GM18507 (cell line): ENCODE measurements around the gene SPR.
"Not testable (repeated sequence)": the region's sequence is repeated elsewhere in the genome, so short reads cannot be mapped to it uniquely, and the experiment has no call there.

Source experiments
- DNase-seq: peaks from one replicate; pipeline ENCODE4 v3.0.0; 2011; ENCODE audit warnings: low read depth; ENCODE audit not compliant: insufficient read length; ENCODE audit errors: extremely low spot score
- FAIRE-seq: peaks from 2 replicates; lab custom pipeline; 2011; peaks lifted over from hg19 to GRCh38; lab: Jason Lieb, UNC

SPR gene

DNA sequence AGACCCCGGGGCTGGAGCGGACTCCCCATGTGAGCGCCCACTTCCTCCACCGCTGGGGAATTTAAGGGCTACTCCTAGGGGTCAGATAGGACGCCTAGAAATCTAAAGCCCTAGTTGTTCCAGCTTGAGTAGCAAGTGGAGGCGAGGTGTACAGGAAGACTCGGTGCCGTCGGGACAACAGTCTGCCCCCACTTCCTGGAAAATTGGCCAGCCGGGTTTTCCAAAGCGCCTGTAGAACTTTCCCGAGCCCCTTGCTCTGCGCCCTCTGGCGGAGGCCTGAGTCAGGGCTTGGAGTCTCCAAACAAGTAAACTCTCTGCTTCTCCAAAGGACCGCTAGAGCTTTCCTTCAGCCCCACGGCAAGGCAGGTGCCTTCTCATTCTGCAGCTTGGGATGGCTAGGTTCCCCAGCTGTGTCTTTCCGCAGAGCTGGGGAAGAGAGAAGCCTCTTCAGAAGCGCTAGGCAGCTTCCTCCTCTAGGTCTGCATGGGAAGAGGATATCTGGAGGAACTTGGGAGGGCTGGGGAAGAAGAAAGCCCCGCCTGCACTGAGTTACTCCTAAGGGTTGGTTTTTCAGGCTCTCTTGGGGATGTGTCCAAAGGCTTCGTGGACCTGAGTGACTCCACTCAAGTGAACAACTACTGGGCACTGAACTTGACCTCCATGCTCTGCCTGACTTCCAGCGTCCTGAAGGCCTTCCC lies 681 bp downstream of the SPR start:
- DNase-seq (no peak), FAIRE-seq (peak; percentile 73)

DNA sequence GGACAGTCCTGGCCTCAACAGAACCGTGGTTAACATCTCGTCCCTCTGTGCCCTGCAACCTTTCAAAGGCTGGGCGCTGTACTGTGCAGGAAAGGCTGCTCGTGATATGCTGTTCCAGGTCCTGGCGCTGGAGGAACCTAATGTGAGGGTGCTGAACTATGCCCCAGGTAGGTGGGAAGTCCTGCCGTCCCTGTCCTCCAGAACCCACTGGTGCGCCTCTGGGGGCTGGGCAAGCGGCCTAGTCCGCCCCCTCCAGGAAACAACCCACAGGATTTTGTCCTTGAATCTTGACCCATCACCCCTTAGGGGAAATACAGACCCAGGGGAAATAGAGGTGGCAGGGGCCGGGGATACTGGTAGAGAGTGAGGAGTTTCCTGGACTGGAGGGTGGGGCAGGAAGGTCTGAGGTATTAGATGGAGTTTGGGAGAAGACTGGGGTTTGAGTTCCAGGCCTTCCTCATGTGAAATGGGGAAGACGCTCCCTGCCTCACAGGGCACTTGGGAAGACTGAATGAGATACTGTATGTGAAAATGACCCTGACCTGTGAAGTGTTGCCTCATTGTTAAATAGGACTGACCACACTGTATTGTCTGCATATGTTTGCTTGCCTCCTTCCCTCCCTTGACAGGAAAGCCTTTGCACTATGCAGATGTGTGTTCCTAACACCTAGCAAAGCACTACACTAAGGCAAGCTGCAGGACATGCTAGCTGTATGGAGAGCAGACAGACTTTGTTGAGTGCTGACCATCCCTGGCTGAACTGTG lies 1.4 kb downstream of the SPR start:
- DNase-seq, result no peak
- FAIRE-seq, result no peak

DNA sequence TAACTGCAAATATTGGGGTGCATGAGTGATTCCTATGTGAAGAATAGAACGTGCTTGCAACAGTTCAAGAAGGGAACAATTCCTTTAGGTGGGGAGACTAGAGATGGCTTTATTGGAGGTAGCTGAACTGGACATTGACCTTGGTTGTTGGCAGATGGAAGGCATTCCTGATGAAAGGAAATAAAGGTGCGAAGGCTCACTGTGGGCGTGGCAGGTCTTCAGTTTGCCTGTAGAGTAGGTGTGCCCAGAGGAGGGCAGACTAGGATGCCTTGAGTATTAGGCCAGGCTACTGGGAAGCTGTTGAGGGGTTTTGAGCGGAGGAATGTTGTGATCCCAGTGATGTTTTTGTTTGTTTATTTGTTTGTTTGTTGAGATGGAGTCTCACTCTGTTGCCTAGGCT lies 2.8 kb downstream of the SPR start:
- FAIRE-seq (no peak), DNase-seq (no peak)

DNA sequence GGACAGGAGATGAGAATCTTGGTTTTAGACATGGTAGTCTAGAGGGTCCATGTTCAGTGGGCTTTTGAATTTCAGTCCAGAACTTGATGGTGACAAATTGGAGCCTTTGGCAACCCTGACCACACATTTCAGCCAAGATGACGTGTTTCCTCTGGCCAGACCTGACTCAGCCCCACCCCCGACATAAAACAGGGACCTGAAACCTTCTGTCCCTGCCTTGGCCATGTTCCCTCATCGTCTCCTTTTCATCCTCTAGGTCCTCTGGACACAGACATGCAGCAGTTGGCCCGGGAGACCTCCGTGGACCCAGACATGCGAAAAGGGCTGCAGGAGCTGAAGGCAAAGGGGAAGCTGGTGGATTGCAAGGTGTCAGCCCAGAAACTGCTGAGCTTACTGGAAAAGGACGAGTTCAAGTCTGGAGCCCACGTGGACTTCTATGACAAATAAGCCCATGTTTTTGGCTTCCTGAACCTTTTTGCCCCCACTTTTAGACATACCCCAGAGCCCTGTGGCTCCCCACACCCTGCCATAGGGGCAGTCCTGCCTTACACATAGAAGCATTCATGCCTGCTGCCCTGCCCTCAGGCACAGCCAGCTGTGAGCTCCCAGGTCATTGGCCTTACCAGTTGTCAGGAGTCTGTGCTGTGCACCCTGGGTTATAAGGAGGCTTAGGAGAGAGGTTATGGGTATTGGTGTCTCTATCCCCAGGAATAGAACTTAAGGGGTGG lies 4.0 kb downstream of the SPR start:
- DNase-seq, result no peak
- FAIRE-seq, result no peak

DNA sequence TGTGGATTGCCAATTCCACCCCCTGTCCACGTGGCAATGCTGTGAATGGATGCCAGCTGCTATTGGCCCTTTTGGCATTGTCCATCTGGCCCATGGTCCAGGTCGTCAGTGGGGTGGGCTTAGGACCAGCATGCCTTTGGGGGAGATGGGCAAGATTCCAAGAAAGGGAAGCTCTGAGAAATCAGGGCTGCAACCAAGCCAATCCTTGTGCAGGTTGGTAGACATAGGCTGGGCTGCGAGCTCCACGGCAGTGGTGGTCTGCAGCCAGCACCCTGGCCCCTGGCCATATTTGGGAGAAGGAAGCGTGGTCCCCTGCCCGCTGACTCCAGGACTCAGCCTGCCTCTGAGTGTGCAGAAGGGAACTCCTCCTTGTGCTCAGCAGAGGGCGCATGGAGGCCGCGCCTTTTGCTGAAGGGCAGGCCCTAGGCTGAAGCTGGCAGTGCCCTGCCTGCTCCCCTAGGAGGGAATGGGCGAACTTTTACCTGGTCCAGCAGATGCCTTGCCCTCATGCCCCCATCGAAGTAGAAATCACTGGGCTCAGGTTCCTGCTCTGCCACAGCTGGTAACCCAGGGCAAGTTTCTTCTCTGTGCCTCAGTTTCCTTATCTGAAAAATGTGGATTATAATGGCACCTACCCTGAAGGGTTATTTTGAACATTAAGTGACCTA lies 5.4 kb downstream of the SPR start:
- DNase-seq (no peak), FAIRE-seq (peak; percentile 65)

DNA sequence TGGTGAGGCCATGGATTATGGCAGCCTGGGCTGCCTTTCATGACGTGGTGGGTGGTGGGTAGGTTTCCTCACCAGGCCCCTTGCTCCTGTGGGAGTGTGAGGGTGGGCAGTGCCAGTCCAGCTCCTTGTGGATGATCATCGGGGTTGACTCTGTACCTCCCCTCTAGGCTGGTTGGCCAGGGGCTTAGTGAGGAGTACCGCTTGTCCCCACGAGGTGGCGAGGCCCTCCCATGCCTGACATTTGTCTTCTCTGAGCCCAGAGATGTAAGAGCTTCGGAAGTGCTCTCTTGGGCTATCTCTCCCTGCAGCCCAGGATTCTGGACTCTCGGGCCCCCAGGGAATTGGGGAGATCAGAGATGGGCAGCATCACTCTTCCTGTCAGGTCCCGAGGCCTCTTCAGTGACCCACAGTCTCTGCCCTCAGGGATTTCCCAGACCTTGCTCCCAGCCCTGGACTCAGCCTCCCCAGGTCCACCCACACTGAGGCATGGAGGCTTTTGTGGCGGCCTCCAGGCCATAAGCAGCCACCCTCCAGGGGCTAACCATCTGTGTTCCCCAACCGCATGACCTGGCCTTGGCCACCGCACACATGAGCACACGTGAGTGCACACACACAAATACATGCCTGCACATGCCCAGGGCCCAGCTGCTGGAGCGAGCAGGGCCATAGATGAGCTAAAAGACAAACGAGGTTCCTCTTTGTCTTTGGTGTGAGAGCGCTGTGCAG lies 6.5 kb downstream of the SPR start:
- peak; percentile 83 for FAIRE-seq
- DNase-seq, result no peak

DNA sequence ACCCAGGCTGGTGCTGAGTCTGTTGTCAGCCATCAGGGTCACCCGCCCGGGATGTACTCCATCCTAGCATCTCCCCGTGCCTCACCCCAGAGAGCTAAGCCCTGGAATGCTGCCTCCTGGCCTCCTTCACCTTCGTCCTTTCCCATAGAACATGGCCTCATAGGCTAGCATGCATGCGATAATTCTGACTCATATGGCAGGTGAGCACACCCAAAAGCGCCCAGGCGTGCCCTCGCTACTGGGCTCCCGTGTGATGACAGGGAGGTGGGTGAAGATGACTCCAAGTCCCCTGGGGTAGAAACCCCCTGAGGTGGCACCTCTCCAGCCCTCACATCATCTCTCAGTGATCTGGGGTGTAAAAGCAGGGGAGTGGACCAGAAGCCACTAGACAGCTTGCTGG lies 7.3 kb downstream of the SPR start:
- no peak for FAIRE-seq
- no peak for DNase-seq

DNA sequence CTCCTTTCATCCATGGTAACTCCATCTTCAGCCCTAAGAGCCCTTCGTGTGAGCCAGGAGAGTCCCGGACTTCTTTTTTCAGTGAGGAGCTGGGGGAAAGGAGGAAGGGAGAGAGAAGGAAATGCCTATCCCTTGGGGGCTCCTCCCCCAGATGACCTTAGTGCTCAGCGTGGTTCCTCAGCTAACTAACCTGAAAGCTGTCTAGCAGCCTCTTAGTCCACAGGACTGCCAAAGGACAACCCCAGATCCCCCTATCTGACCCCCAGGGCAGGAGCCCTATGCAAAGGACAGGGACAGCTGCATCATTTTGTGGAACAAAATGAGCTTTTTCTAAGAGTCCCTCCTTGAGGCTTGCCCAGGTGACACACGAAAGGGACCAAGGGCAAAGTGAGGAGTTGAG lies 7.9 kb downstream of the SPR start:
- no peak for FAIRE-seq
- no peak for DNase-seq

DNA sequence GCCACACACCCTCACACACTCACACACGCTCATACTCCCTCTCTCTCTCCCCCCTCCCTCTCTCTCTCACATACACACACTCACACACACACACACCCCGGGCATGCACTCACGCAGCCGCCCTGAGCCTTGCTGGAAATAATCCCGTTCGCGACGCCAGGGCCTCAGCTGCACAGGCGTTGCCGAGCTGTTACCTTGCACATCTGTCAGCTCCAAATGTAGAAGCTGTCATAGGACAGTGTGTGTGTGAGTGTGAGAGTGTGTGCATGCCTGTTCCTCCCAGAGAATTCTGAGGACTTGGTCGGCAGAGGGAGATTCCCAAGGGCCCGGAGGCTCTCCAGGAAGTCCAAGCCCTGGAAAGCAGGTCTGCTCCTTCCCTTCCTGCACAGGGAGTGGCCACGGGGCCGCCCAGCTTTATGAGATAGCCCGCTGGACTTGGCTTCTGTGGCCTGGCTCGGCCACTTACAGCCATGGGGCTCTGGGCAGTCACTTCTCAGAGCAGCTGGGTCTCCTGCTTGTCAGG lies 8.6 kb downstream of the SPR start:
- FAIRE-seq, result no peak
- DNase-seq, result no peak

DNA sequence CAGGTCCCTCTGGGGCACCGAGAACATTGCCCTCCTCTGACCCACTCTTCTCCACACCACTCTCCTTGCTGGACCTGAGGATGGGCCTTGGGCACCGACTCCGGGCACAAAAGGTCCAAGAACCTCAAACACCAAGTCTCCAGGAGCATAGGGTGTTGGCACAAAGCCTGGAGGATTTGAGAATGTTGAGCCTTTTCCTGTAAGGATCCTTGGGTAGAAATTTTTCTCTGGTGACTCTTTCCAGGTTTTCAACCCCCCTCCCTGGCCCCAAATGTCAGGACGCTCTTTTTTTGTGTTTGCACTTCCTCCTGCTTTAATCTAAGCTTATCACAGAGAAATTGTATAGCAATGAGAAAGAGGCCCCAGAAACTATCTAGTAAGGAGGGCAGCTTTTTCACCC lies 9.2 kb downstream of the SPR start:
- no peak for DNase-seq
- no peak for FAIRE-seq

DNA sequence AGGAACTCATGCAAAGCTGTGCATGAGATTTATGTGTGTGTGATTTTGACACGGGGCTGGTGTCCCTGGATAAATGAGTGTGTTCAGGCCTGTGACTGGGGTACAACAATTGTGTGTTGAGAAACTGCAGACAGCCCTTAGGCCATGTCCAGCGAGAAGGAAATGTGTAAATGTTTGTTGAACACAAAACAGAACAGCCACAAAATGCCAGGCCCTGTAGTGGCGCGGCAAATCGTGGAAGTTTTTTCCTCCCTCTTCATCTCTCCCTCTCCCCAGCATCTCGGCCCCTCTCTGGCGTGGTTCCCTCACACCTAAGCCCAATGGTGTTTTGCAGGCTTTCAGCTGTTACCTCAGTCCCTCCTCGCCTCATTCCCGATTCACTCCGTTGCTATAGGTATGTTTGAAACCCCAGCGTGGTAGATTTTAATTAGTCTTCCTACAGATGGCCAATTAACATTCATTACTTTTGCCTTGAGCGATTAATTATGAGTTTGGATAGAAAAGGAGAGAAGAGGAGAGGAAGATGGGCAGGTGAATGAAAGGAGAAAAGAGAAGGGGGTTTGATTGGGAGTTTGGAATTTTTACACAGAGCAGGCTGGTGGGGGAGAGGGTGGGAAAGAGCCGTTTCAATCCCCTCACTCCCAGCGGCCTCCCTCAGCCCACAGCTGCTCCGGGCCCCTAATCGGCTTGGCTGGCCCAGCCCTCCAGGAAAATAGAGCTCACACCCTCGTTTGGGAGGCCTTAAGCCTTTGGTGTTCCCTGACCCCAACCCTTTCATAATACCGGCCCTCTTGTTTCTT lies 10.8 kb downstream of the SPR start:
- no peak for FAIRE-seq
- DNase-seq, result no peak

DNA sequence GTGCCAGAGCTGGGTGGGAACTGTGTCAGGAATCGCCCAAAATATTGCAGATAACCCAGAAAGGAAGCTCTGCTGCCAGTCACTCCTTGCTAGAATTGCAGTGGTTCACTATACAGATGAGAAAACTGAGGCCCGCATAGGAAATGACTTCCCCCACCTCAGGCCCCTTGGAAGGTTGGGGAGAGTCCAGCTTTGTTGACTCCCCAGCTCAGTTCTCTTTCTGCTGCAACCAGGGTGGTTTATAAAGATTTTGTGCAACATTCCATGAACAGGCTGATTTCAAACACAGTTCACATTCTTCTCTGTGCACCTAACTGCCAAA lies 11.3 kb downstream of the SPR start:
- DNase-seq, result no peak
- FAIRE-seq, result no peak

DNA sequence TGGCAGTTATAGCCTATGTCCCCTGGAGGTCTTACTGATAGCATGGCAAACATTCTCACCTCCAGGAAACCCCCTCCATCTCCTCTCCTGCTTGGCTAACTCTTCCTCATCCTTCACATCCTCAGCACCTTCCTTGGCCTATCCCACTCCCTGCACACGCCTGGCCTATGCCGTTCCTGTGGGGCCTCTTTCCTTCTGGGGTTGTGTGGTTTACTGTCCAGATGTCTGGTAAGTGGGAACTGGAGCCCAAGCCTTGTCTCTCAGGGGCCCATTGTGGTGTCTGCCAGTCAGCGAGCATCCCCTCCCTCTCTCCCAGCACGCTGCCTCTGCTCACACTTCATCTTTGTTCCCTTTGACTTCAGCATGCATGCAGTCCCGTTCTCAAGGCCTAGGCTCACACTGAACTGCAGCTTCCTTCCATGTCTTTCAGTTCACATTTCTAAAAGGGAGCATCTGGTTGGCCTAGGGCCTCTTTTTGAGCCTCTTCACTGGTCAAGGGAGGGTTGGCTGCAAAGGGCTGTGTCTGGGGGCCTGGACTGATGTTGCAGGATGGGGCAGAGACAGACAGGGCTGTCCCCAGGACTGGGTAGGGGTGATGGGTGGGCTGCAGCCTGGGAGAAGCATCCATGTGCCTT lies 13.1 kb downstream of the SPR start:
- no peak for FAIRE-seq

DNA sequence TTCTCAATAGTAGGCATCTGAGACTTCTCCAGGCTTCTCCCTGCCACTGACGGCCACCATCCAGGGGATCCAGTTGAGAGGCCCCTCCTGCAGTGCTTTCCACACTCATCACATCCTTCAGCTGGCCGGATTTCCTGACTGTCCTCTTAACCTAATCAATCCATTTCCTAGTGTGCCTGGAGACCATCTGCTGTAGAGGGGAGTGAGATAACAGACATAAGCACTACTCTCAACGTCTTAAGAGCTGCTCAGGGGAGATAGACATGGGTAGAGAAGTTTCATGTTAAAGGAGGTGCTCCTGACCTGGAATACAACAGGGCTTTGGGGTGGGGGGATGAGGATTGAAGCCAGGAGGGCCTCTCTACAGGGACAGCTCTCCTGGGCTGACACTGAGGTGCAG lies 14.2 kb downstream of the SPR start:
- FAIRE-seq, result no peak

More for the DNA sequence above, 13.1 kb downstream of the SPR start:
- DNase-seq, result no peak

DNA sequence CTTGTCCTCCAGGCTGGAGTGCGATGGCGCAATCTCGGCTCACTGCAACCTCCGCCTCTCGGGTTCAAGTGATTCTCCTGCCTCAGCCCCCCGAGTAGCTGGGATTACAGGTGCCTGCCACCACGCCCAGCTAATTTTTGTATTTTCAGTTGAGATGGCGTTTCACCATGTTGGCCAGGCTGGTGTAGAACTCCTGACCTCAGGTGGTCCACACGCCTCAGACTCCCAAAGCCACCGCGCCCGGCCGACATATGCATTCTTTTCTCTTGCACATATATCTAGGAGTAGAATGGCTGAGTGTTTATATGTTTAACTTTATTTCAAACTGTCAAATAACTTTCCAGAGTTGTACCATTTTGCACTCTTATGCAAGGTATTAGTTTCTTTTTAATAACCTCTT lies 20.2 kb downstream of the SPR start:
- not testable (repeated sequence) for DNase-seq, FAIRE-seq

More for the DNA sequence above, 14.2 kb downstream of the SPR start:
- DNase-seq, result no peak

DNA sequence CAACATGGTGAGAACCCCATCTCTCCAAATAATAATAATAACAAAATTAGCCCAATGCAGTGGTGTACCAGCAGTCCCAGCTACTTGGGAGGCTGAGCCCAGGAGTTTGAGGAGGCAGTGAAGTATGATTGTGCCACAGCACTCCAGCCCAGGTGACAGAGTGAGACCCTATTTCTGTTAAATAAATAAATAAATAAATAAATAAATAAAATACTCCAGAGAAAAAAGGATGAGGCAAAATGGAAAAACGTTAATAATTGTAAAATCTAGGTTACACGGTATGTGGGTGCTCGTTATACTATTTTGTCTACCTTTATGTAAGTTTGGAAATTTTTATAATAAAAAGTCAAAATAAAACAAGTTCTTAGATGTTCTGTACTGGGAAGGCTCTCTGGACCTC lies 21.5 kb downstream of the SPR start:
- DNase-seq, result no peak
- FAIRE-seq, result no peak

DNA sequence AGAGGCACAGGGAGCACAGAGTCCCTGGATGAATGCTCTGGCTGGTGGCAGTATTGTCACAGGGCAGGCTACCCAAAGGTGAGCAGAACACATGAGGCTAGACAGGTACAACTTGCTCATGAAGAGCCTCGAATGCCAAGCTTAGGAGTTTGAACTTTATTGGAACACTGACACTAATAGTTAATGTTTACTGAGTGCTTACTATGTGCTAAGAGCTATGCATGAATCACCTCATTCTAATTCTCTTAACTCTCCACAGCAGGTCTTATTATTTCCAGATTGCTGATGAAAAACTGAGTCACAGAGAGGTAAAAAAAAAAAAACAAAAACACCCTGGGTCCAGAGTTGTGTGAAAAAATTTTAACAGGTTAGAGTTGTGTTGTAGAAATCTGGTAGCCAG lies 24.0 kb downstream of the SPR start:
- DNase-seq (no peak), FAIRE-seq (no peak)

DNA sequence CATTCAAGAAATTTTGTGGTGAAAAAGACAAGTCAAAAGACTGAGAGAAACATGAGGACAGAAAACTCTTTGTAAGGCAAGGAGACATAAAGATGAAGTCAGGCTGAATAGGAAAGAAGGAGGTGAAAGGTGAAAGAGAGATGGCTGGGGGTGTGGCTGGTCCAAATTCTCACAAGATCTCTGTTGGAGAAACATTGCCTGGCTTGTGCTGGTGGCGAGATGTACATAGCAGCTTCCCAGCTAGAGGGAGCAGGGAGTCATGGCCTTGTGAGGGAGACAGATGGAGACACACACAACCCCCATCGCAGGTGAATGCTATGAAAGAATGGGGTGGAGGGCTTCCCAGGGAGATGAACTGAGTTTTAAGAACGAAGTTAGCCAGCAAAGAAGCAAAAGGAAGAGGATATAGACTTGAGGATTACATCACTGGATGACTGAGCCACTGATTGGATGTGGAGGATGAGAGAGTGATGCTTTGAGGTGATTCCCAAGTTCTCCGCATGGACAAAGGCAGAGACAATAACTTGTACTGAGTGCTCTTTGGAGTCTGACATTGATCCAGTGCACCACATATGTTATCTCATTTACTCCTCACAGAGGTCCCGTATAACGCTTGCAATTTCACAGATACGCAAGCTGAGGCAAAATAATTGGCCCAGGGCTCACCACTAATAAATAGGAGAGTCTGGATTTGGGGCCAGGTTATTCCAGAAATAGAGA lies 26.4 kb downstream of the SPR start:
- no peak for DNase-seq

More for the DNA sequence above, 26.4 kb downstream of the SPR start:
- FAIRE-seq, result no peak
